Measurements from ENCODE around the gene ZFHX3. TPM values are rescaled to one million over a fixed set of nuclear protein-coding genes. Genes with fewer than 3 reads are reported as not detected.

Gene ZFHX3
- total RNA-seq, 8 experiments from 2014 or later = 7.4 to 31.9 (median 21.7) TPM

DNA sequence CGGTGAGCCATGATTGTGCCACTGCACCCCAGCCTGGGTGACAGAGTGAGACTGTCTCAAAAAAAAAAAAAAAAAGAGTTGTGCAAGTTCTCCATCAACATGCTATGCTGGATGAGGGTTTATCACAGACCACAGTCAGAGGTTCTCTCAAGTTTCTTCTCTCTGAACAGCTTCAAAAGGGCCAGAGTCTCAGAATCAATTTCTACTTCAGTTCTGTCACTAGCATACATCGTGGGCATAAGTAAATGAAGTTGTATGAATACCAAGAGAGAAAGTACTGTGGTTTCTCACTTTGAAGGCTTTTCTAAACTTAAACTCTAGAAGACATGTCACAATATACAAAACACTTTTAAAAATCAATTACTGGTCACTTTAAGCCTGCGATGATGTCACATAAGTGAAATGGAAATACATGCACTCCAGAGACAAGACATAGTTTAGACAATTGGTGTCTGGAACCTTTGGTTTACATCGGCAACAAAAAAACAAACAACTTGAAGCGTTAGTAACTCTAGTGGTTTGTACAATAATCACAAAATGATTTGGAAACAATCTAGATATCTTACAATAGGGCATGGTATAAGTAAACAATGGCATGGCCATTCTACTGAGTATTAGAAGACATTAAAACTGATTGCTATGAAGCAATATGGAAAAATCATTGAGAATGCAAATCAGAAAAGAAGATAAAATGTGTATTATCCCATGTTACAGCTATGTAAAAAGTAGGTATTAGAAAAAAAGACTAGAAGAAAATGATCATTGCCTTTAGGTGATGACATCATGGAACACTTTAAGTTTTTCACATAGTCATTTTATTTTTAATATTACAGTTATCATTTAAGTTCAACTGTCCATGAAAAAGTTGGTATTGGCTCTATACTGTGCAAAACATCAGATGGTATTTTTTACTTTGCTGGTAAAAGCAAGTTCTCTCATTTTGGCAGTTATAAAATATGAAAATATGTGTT lies 232.3 kb downstream of the ZFHX3 start:
- Histone ChIP-seq H3K27ac (no peak overlapping the region), H3K4me1 (replicated peaks in 1 of 2) (peaks cover 11 to 14% of the 10 kb centered on the region in 2 donors), H3K4me3 (no peak overlapping the region)
- in situ Hi-C loops (cut with MboI; ENCODE audit: low pct_unique_long_range_greater_than_20kb in 2 of 9, low sequenced_read_pairs in 9 of 9, unreplicated experiment in 9 of 9) = no loop called here
- WGBS, 10 experiments = 33 to 100% (median 94%) methylated on average over 1 to 5 of the region's 5 CpGs; no CpG with 5 or more reads in 1 of the 10 experiments
- ATAC-seq (replicated peaks in 6 of 8) = no peak

DNA sequence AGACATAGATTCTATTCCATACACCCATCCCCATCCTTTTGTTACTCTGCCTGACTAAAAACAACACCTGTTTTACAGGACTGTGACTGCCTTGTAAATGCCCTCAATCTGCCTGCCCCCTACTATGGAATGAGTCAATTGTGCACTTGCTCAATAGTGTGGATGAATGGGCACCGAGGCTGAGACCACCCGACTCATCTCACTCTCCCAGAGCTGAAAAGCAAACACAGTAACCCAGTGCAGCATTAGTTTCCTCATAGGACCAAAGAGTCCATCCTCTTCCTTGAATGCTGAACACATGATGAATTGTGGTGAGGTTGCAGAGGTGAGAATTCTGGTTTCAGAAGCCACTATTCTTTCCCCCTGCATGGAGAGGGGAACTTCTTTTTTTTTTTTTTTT lies 233.7 kb downstream of the ZFHX3 start:
- in situ Hi-C loops (cut with MboI; ENCODE audit: low pct_unique_long_range_greater_than_20kb in 2 of 9, low sequenced_read_pairs in 9 of 9, unreplicated experiment in 9 of 9) = no loop called here
- Histone ChIP-seq H3K27ac (no peak overlapping the region), H3K4me1 (replicated peaks in 1 of 2) (peaks cover 11 to 14% of the 10 kb centered on the region in 2 donors), H3K4me3 (no peak overlapping the region)
- ATAC-seq (replicated peaks in 6 of 8) = peak in 1 of 8 experiments; percentile 52
- WGBS, 10 experiments = 17 to 80% methylated on average over 2 of the region's 2 CpGs; no CpG with 5 or more reads in 8 of the 10 experiments

GRCh38 chr16:72812672-72813071 lies 235.3 kb downstream of the ZFHX3 start:
- no peak for ATAC-seq (replicated peaks in 6 of 8)
- H3K4me1 ChIP-seq (replicated peaks in 1 of 2) = peaks cover 14 to 18% of the 10 kb centered on the region in 2 donors
- H3K27ac ChIP-seq = no peak overlapping the region
- in situ Hi-C loops (cut with MboI; ENCODE audit: low pct_unique_long_range_greater_than_20kb in 2 of 9, low sequenced_read_pairs in 9 of 9, unreplicated experiment in 9 of 9) = no loop called here
- WGBS, 10 experiments = 89 to 100% (median 92%) methylated on average over 2 to 3 of the region's 3 CpGs; no CpG with 5 or more reads in 5 of the 10 experiments
- H3K4me3 ChIP-seq = no peak overlapping the region

DNA sequence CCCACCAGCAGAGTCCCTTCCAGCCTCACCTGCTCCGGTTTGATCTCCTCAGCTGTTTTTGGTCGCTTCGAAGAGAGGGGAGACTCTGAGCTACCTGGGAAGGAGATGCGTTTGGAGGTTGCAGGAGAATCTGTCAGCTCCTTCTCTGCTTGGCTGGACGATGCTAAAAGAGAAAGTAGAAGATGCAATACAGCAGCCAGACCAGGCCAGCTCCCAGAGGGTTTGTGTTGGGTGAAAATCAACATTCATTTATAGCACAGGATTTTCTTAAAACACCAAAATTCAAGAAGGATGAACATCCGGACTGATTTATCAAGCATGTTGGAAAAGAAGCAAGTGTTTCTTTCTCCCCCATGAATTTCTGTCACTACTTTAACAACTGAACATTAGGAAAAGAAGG lies 236.1 kb downstream of the ZFHX3 start:
- Histone ChIP-seq H3K4me3 (no peak overlapping the region), H3K27ac (no peak overlapping the region), H3K4me1 (replicated peaks in 1 of 2) (peaks cover 22 to 25% of the 10 kb centered on the region in 2 donors)
- in situ Hi-C loops (cut with MboI; ENCODE audit: low pct_unique_long_range_greater_than_20kb in 2 of 9, low sequenced_read_pairs in 9 of 9, unreplicated experiment in 9 of 9) = no loop called here
- WGBS, 10 experiments = 67 to 100% (median 100%) methylated on average over 1 to 5 of the region's 6 CpGs; no CpG with 5 or more reads in 3 of the 10 experiments
- no peak for ATAC-seq (replicated peaks in 6 of 8)

GRCh38 chr16:72811188-72811720 lies 236.7 kb downstream of the ZFHX3 start:
- in situ Hi-C loops (cut with MboI; ENCODE audit: low pct_unique_long_range_greater_than_20kb in 2 of 9, low sequenced_read_pairs in 9 of 9, unreplicated experiment in 9 of 9) = no loop called here
- Histone ChIP-seq H3K4me1 (replicated peaks in 1 of 2) (peaks cover 22 to 32% of the 10 kb centered on the region in 2 donors), H3K4me3 (no peak overlapping the region), H3K27ac (no peak overlapping the region)
- ATAC-seq (replicated peaks in 6 of 8) = no peak
- WGBS, 10 experiments = 20 to 100% (median 100%) methylated on average over 1 to 5 of the region's 8 CpGs; no CpG with 5 or more reads in 5 of the 10 experiments

DNA sequence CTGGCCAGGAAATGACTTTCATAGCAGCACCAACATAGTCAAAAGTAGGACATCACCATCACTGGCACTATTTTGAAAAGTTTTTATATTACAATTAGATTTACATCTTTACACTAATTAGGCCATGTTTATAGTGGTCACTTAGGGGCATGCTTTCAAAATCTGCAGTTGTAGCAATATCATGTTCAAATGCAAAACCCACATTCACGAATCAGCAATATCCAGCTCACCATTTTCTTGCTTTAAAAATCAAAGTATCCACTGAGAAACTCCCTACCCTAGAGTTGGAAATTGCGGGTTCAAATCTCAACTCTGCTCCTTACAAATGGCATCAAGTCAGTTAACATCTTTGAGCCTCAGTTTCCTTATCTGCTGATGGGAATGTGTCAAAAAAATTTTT lies 237.4 kb downstream of the ZFHX3 start:
- no peak overlapping the region for H3K4me3 ChIP-seq
- WGBS, 10 experiments = 63 to 100% (median 100%) methylated on average over 1 to 2 of the region's 2 CpGs; no CpG with 5 or more reads in 3 of the 10 experiments
- H3K27ac ChIP-seq = no peak overlapping the region
- peaks cover 22 to 33% of the 10 kb centered on the region in 2 donors for H3K4me1 ChIP-seq (replicated peaks in 1 of 2)
- ATAC-seq (replicated peaks in 6 of 8) = no peak
- in situ Hi-C loops (cut with MboI; ENCODE audit: low pct_unique_long_range_greater_than_20kb in 2 of 9, low sequenced_read_pairs in 9 of 9, unreplicated experiment in 9 of 9) = no loop called here

DNA sequence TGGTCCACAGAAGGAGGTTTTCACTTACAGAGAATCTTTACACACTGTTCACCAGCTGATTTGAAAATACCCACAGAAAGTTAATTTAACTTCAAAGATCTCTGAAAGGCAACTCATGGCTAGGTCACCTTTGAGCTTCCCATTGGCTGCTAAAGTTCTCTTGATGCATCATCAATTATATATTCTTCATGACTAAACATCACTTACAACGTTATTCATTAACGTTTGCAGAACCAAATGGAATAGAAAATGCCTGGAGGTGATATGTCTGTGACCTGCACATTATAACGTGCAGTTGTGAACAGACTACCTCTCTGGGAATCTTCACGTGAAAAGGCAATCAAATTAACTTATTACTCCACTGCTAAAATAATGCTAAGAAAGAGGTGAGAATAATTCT lies 238.5 kb downstream of the ZFHX3 start:
- H3K4me1 ChIP-seq (replicated peaks in 1 of 2) = peaks cover 16 to 33% of the 10 kb centered on the region in 2 donors
- in situ Hi-C loops (cut with MboI; ENCODE audit: low pct_unique_long_range_greater_than_20kb in 2 of 9, low sequenced_read_pairs in 9 of 9, unreplicated experiment in 9 of 9) = no loop called here
- no peak for ATAC-seq (replicated peaks in 6 of 8)
- no peak overlapping the region for H3K27ac ChIP-seq
- no peak overlapping the region for H3K4me3 ChIP-seq
- 0 to 100% (median 91%) methylated on average over 1 to 4 of the region's 4 CpGs; no CpG with 5 or more reads in 1 of the 10 experiments for WGBS, 10 experiments

GRCh38 chr16:72808754-72809153 lies 239.2 kb downstream of the ZFHX3 start:
- Histone ChIP-seq H3K4me1 (replicated peaks in 1 of 2) (peaks cover 11 to 27% of the 10 kb centered on the region in 2 donors), H3K27ac (no peak overlapping the region), H3K4me3 (no peak overlapping the region)
- ATAC-seq (replicated peaks in 6 of 8) = no peak
- 100% methylated on average over 1 of the region's 1 CpG; no CpG with 5 or more reads in 5 of the 10 experiments for WGBS, 10 experiments
- in situ Hi-C loops (cut with MboI; ENCODE audit: low pct_unique_long_range_greater_than_20kb in 2 of 9, low sequenced_read_pairs in 9 of 9, unreplicated experiment in 9 of 9) = no loop called here

DNA sequence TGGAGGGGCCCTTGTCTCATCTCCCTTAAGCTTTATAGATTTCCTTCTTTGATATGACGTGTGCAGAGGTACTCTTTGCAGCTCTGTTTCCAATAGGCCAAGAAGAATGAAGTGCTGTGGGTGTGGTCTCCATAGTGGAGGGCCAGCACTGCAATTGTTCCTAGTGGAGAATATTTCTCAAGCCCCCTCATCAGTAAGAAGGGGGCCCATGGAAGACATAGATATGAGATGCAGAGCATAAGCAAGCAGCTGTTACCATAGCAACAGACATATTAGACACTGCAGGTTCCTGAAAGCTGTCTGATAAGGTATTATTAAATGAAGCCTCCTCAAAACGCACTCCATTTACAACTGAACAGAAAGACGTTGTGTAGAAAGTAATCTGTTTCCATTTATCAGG lies 240.7 kb downstream of the ZFHX3 start:
- 39 to 80% (median 67%) methylated on average over 1 to 3 of the region's 3 CpGs; no CpG with 5 or more reads in 1 of the 10 experiments for whole genome bisulfite sequencing, 10 experiments
- peak in 5 of 8 experiments; percentile 27 to 59 (median 55) for ATAC-seq (replicated peaks in 6 of 8)
- Histone ChIP-seq H3K27ac (no peak overlapping the region), H3K4me1 (replicated peaks in 1 of 2) (peaks cover 14 to 25% of the 10 kb centered on the region in 2 donors), H3K4me3 (no peak overlapping the region)
- in situ Hi-C loops (cut with MboI; ENCODE audit: low pct_unique_long_range_greater_than_20kb in 2 of 9, low sequenced_read_pairs in 9 of 9, unreplicated experiment in 9 of 9) = no loop called here

- H3K27ac ChIP-seq = no peak overlapping the region
- H3K4me3 ChIP-seq = no peak overlapping the region
- H3K4me1 ChIP-seq (replicated peaks in 1 of 2) = peaks cover 24 to 35% of the 10 kb centered on the region in 2 donors
- in situ Hi-C loops (cut with MboI; ENCODE audit: low pct_unique_long_range_greater_than_20kb in 2 of 9, low sequenced_read_pairs in 9 of 9, unreplicated experiment in 9 of 9) = no loop called here
- ATAC-seq (replicated peaks in 6 of 8) = no peak
- 84 to 100% (median 92%) methylated on average over 1 to 2 of the region's 3 CpGs; no CpG with 5 or more reads in 3 of the 10 experiments for WGBS, 10 experiments
These were observed 242.4 kb downstream of the ZFHX3 start for GRCh38 chr16:72805486-72805885.

GRCh38 chr16:72800524-72801161 lies 247.3 kb downstream of the ZFHX3 start:
- H3K4me1 ChIP-seq (replicated peaks in 1 of 2) = peaks cover 13 to 17% of the 10 kb centered on the region in 2 donors
- ATAC-seq (replicated peaks in 6 of 8) = peak in 1 of 8 experiments; percentile 32
- in situ Hi-C loops (cut with MboI; ENCODE audit: low pct_unique_long_range_greater_than_20kb in 2 of 9, low sequenced_read_pairs in 9 of 9, unreplicated experiment in 9 of 9) = no loop called here
- WGBS, 10 experiments = 50 to 100% (median 81%) methylated on average over 1 to 10 of the region's 10 CpGs
- no peak overlapping the region for H3K27ac ChIP-seq
- no peak overlapping the region for H3K4me3 ChIP-seq

GRCh38 chr16:72798264-72798663 lies 249.7 kb downstream of the ZFHX3 start:
- ATAC-seq (replicated peaks in 6 of 8) = no peak
- Histone ChIP-seq H3K4me1 (replicated peaks in 1 of 2) (peaks cover 13 to 17% of the 10 kb centered on the region in 2 donors), H3K4me3 (no peak overlapping the region), H3K27ac (no peak overlapping the region)
- WGBS, 10 experiments = 84 to 100% (median 100%) methylated on average over 1 to 6 of the region's 7 CpGs; no CpG with 5 or more reads in 3 of the 10 experiments
- in situ Hi-C loops (cut with MboI; ENCODE audit: low pct_unique_long_range_greater_than_20kb in 2 of 9, low sequenced_read_pairs in 9 of 9, unreplicated experiment in 9 of 9) = loop anchor here in 1 of 9 experiments (25.0 kb wide), 1 partner anchor 311 kb away; no protein-coding TSS in a partner anchor

Data from motor neuron (in vitro differentiated cells).